Measurements from ENCODE around the gene PEAK1. TPM values are rescaled to one million over a fixed set of nuclear protein-coding genes. Genes with fewer than 3 reads are reported as not detected.
"Not testable (repeated sequence)": the region's sequence is repeated elsewhere in the genome, so short reads cannot be mapped to it uniquely, and the experiment has no call there.

PEAK1 gene
- polyA plus RNA-seq, 1 donor = 39.8 TPM

GRCh38 chr15:77295446-77295845 lies 124.5 kb downstream of the PEAK1 start:
- no peak for DNase-seq

- DNase-seq = no peak
Observed at GRCh38 chr15:77292969-77293558, 126.8 kb downstream of the PEAK1 start.

DNA sequence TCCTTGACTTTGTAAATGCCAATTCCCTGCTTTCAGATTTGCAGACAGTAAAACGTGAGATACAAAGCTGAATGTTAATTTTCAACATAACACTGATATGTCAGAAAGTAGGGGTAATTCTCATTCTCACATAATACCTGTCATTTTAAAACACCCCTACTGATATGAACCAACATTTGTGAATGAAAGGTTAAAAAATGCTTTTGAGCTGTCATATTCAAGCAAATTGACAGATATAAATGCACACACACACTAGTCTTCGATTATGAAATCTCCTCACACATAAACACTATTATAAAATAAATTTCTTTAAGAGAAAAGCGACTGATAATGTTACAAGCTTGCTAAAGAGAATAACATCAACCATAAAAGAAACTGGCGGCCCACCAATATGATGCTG lies 128.8 kb downstream of the PEAK1 start:
- DNase-seq = no peak

GRCh38 chr15:77287385-77287784 lies 132.5 kb downstream of the PEAK1 start:
- DNase-seq = no peak

- no peak for DNase-seq
Observed at GRCh38 chr15:77285057-77285997, 134.6 kb downstream of the PEAK1 start.

GRCh38 chr15:77282333-77282732 lies 137.6 kb downstream of the PEAK1 start:
- DNase-seq = peak; percentile 72

GRCh38 chr15:77276943-77277342 lies 143.0 kb downstream of the PEAK1 start:
- no peak for DNase-seq

GRCh38 chr15:77276096-77276495 lies 143.8 kb downstream of the PEAK1 start:
- no peak for DNase-seq

DNA sequence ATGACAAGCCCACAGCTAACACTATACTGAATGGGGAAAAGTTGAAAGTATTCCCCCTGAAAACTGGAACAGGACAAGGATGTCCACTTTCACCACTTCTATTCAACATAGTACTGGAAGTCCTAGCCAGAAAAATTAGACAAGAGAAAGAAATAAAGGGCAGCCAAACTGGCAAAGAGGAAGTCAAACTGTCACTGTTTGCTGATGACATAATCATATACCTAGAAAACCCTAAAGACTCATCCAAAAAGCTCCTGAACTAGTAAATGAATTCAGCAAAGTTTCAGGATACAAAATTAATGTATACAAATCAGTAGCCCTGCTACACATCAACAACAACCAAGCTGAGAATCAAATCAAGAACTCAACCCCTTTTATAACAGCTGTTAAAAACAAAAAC lies 146.8 kb downstream of the PEAK1 start:
- not testable (repeated sequence) for DNase-seq

DNA sequence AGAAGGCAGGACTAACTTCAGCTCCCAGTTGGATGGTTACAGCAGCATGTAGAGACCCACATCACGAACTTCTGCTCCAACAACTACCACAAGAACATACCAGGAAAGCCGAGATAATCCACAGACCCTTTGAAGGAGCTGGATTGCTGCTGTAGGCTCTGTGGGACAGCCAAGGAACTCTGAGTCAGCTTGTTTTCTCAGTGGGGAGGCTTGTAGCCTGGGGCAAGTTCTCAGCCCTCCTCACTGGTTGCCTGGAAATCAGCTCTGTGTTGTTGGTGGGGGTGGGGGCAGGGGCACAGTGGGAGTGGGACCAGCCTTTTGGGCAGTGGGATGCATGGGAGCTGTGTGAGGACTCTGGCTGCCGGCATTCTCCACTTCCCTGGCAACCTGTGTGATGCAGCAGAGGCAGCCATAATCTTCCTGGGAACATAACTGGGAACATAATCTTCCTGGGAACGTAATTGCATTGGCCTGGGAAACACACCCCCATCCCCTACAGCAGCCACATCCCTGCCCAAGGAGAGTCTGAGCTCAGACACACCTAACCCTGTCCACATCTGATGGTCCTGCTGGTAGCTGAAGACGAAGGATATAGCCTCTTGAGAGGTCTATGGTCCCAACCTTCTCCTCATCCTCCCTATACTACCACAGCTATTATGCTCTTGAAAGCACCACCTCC lies 153.1 kb downstream of the PEAK1 start:
- no peak for DNase-seq

GRCh38 chr15:77255385-77255784 lies 164.5 kb downstream of the PEAK1 start:
- no peak for DNase-seq

GRCh38 chr15:77251662-77252061 lies 168.2 kb downstream of the PEAK1 start:
- no peak for DNase-seq

DNA sequence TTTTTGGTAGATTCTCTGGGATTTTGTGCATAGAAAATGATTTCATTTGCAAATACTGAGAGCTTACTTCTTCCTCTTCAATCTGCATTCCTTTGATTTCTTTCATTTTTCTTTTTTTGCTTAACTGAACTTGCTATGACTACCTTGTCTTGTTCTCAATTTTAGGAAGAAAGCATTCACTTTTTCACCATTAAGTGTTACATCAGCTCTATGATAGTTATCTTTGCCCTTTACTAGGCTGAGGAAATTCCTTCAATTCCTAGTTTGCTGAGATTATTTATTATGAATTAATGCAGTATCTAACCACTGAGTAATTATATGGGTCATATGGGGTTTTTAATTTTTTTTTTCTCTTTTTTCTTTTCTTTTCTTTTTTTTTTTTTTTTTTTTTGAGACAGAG lies 172.8 kb downstream of the PEAK1 start:
- DNase-seq = no peak

DNA sequence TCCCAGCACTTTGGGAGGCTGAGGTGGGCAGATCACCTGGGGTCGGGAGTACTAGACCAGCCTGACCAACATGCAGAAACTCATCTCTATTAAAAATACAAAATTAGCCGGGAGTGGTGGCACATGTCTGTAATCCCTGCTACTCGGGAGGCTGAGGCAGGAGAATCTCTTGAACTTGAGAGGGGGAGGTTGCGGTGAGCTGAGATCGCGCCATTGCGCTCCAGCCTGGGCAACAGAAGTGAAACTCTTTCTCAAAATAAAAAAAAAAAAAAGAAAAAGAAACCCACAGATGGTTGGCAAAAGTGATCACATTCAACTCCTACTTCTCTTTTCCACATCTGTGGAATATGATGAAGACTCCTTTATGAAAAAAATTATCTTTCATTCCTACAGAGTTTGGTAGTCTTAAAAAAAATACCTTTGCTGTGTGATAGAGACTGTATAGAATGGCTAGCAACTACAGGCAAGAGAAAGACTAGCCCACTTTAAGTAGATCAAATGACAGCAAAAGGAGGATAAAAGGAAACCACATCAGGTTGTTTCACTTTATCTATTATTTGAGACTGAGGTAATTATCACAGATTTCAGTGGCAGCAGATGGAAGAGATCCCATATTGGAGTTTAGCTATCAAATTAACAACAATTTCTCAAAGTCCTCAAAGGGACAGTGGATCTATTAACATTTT lies 176.0 kb downstream of the PEAK1 start:
- no peak for DNase-seq

- no peak for DNase-seq
Observed at GRCh38 chr15:77243135-77243534, 176.8 kb downstream of the PEAK1 start.

DNA sequence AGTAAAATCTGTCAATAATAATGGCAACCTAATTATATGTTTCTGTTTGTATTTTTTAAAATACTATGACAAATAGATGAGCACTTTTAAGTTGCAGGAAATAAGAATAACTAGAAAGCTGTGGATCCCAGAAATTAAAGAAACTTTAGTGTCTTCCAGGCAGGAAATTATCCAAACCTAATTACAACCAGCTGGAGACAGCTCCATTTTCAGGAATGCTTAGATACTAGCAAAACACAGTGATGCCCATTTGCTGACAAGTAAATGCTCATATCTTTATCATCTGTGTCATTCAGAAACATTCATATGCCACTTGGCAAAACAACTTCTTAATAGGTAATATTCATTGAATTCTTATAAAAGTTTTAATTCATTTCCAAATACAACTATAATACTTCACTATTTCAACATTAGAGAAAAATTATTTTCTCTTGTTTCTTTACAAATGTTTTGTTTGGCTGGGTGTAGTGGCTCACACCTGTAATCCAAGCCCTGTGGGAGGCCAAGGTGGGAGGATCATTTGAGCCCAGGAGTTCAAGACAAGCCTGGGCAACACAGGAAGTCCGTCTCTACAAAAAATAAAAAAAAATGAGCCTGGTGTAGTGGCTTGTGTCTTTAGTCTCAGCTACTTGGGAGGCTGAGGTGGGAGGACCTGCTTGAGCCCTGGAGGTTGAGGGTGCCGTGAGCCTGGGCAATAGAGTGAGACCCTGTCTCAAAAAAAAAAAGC lies 179.9 kb downstream of the PEAK1 start:
- no peak for DNase-seq

- no peak for DNase-seq
Observed at GRCh38 chr15:77235566-77235965, 184.3 kb downstream of the PEAK1 start.

DNA sequence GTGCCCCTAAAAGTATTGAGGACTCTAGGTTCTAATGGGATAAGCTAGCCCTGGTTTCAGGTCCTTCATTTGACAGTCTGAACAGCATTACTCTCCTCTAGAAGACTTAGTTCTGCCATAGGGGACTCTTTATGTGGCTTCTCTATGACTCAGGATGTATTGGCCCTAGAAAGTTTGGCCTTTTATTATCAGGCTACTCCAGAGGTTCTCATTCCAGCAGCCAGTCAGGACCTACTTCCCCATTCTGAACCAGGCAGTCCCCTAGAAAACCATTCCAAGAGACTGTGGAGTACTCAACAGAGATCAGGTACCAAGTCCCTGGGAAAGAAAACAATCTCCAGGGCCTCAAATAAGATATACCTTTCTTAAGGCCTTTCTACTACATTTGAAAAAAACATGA lies 191.1 kb downstream of the PEAK1 start:
- DNase-seq = no peak

- no peak for DNase-seq
Observed at GRCh38 chr15:77226652-77227051, 193.3 kb downstream of the PEAK1 start.

- no peak for DNase-seq
Observed at GRCh38 chr15:77225646-77226045, 194.3 kb downstream of the PEAK1 start.

DNA sequence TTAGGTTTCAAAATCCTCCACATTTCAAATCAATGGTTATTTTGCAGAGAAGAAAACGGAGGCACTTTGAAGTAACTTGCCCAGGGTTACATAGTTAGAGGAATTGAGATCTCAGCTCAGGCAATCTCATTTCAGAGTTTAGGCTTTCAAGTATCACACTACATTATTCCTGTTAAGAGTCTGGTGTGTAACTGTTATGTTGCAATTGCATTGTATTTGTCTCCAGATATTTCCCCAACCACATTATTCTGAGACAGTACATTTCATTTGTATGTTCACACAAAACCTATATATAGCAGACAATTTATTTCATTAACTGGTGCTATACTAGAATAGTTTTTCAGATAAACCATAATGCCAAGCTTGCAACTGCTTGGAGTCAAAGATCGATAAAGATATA lies 194.8 kb downstream of the PEAK1 start:
- no peak for DNase-seq

GRCh38 chr15:77224352-77224751 lies 195.6 kb downstream of the PEAK1 start:
- no peak for DNase-seq

All from hindlimb muscle (tissue), 1 donor.